CD14-positive monocyte (primary cell): ENCODE results near the gene UBE2QL1. TPM values are rescaled to one million over a fixed set of nuclear protein-coding genes. Genes with fewer than 3 reads are reported as not detected.

Experiments used
- DNase-seq, 3 donors: peaks; one replicate each; pipeline ENCODE4 v3.0.0-alpha.2; 2011 to 2022
- H2AFZ ChIP-seq: 2 replicates; pipeline ENCODE4 v1.6.0; 2012; ENCODE audit warnings: mild to moderate bottlenecking, low read depth, low read length, inconsistent platforms; ENCODE audit not compliant: insufficient read depth, poor library complexity, severe bottlenecking
- H3K27ac ChIP-seq, 2 donors: 1 replicate in 1 of 2; 2 replicates in 1 of 2; pipeline ENCODE4 v1.5.1; 2012 to 2013; ENCODE audit warnings: low read length in 2 of 2, control low read depth in 1 of 2, inconsistent platforms in 1 of 2, low read depth in 1 of 2, mild to moderate bottlenecking in 1 of 2
- H3K27me3 ChIP-seq, 2 donors: one replicate each; pipeline versions ENCODE4 v1.6.0 to v1.6.1; 2011 to 2013; ENCODE audit warnings: low read length in 2 of 2; ENCODE audit not compliant: control insufficient read depth in 2 of 2, insufficient read depth in 2 of 2
- H3K36me3 ChIP-seq, 2 donors: replicated peaks in 1 of 2; 1 replicate in 1 of 2; 2 replicates in 1 of 2; pipeline versions ENCODE4 v1.5.1 to v1.6.1; 2012 to 2013; ENCODE audit warnings: low read length in 2 of 2, control low read depth in 1 of 2, inconsistent platforms in 1 of 2, mild to moderate bottlenecking in 1 of 2; ENCODE audit not compliant: insufficient read depth in 2 of 2, control insufficient read depth in 1 of 2
- H3K4me1 ChIP-seq, 2 donors: 1 replicate in 1 of 2; 2 replicates in 1 of 2; pipeline versions ENCODE4 v1.5.1 to v1.6.1; 2012 to 2013; ENCODE audit warnings: low read length in 2 of 2, control low read depth in 1 of 2, inconsistent platforms in 1 of 2, mild to moderate bottlenecking in 1 of 2, moderate library complexity in 1 of 2; ENCODE audit not compliant: insufficient read depth in 2 of 2, control insufficient read depth in 1 of 2
- H3K4me2 ChIP-seq: replicated peaks from 2 replicates; pipeline ENCODE3; 2012; ENCODE audit warnings: low read length, moderate library complexity, mild to moderate bottlenecking; ENCODE audit not compliant: poor library complexity, severe bottlenecking; ENCODE audit errors: extremely low read depth
- H3K4me3 ChIP-seq, 3 experiments: fragments of 200-600 bp in 1 of 3; sonication (generic) in 1 of 3; replicated peaks in 1 of 3; 1 replicate in 2 of 3; 2 replicates in 1 of 3; pipeline ENCODE4 v1.5.1; 2011 to 2013; ENCODE audit warnings: low read length in 3 of 3, mild to moderate bottlenecking in 3 of 3, control low read depth in 2 of 3, low read depth in 2 of 3, inconsistent platforms in 1 of 3, moderate library complexity in 1 of 3
- H3K79me2 ChIP-seq: 2 replicates; pipeline ENCODE4 v1.6.0; 2012; ENCODE audit warnings: mild to moderate bottlenecking, control low read depth, inconsistent platforms, low read length, moderate library complexity; ENCODE audit not compliant: insufficient read depth
- H3K9ac ChIP-seq: 2 replicates; pipeline ENCODE4 v1.6.0; 2017; ENCODE audit warnings: low read length, mild to moderate bottlenecking; ENCODE audit not compliant: insufficient read depth, poor library complexity, severe bottlenecking
- H3K9me3 ChIP-seq, 2 donors: replicated peaks in 1 of 2; 1 replicate in 1 of 2; 2 replicates in 1 of 2; pipeline versions ENCODE4 v1.5.1 to v1.6.1; 2012 to 2013; ENCODE audit warnings: low read length in 2 of 2, control low read depth in 1 of 2; ENCODE audit not compliant: control insufficient read depth in 1 of 2, insufficient read depth in 1 of 2
- H4K20me1 ChIP-seq: 2 replicates; pipeline ENCODE4 v1.6.0; 2012; ENCODE audit warnings: mild to moderate bottlenecking, low read length, control low read depth, moderate library complexity; ENCODE audit not compliant: insufficient read depth
- H3K27ac Mint-ChIP-seq, 7 donors: one replicate each; pipeline ENCODE4 v1.8.0; 2020; ENCODE audit warnings: mild to moderate bottlenecking in 7 of 7, mixed read lengths in 7 of 7, moderate library complexity in 6 of 7, inconsistent platforms in 2 of 7
- H3K27me3 Mint-ChIP-seq, 3 donors: one replicate each; pipeline ENCODE4 v1.8.0; 2021 to 2022; ENCODE audit warnings: low read depth in 3 of 3, mild to moderate bottlenecking in 3 of 3, mixed read lengths in 3 of 3, moderate library complexity in 3 of 3, inconsistent platforms in 1 of 3
- H3K36me3 Mint-ChIP-seq, 2 donors: one replicate each; pipeline ENCODE4 v1.8.0; 2020; ENCODE audit warnings: mixed read lengths in 2 of 2, inconsistent platforms in 1 of 2, mild to moderate bottlenecking in 1 of 2
- H3K4me1 Mint-ChIP-seq: one replicate; pipeline ENCODE4 v1.8.0; 2020; ENCODE audit warnings: mild to moderate bottlenecking, mixed read lengths
- H3K4me3 Mint-ChIP-seq, 2 donors: one replicate each; pipeline ENCODE4 v1.8.0; 2020; ENCODE audit warnings: mild to moderate bottlenecking in 2 of 2, mixed read lengths in 2 of 2, moderate library complexity in 1 of 2
- H3K9me3 Mint-ChIP-seq, 7 donors: one replicate each; pipeline ENCODE4 v1.8.0; 2020 to 2022; ENCODE audit warnings: mixed read lengths in 7 of 7, mild to moderate bottlenecking in 6 of 7, moderate library complexity in 6 of 7, inconsistent platforms in 2 of 7
- WGBS: methylation state at CpG from one replicate; pipeline ENCODE4 v1.1.5; 2013; ENCODE audit warnings: missing lambda C conversion rate; ENCODE audit not compliant: insufficient coverage; 5-methylcytosine and 5-hydroxymethylcytosine counted together
- intact Hi-C, 2 donors: fragments of 100-400 bp; cut with micrococcal nuclease; formaldehyde crosslinking; loops; one replicate each; pipeline versions ENCODE4 v1.15.0 to v1.15.1; 2023
- polyA plus RNA-seq, 3 donors: library from polyadenylated mRNA; depleted of rRNA in 1 of 3; unstranded in 2 of 3; stranded (reverse) in 1 of 3; fragments of 300-500 nt in 2 of 3; fragments of >200 nt in 1 of 3; fragmentation: Illumina TruSeq in 2 of 3; gene quantifications; 1 replicate in 2 of 3; 2 replicates in 1 of 3; pipeline ENCODE4 v1.2.3, GENCODE V29; 2012 to 2021
- TF ChIP-seq, protein P1 (sequence below): fragments of 200-600 bp; IDR thresholded peaks from one replicate; pipeline ENCODE4 v1.8.0; 2022; ENCODE audit warnings: antibody characterized with exemption, mild to moderate bottlenecking

Gene UBE2QL1
- polyA plus RNA-seq, 3 donors, result not detected

GRCh38 chr5:6453937-6454560 lies 5.4 kb downstream of the UBE2QL1 start:
- Histone ChIP-seq H3K27me3 (peaks cover 27 to 33% of the 10 kb centered on the region in 2 donors), H3K27ac (no peak overlapping the region), H4K20me1 (no peaks in the 10 kb centered on the region), H3K79me2 (no peaks in the 10 kb centered on the region), H2AFZ (no peak overlapping the region), H3K4me3 (no peak overlapping the region), H3K9me3 (no peaks in the 10 kb centered on the region), H3K36me3 (no peaks in the 10 kb centered on the region), H3K9ac (no peak overlapping the region), H3K4me1 (no peaks in the 10 kb centered on the region), H3K4me2 (no peak overlapping the region)
- Mint-ChIP-seq H3K9me3 (peaks cover 0 to 4% (median 0%) of the 10 kb centered on the region in 7 donors), H3K4me3 (no peak overlapping the region), H3K27me3 (peaks cover 44 to 53% (median 44%) of the 10 kb centered on the region in 3 donors), H3K4me1 (peaks cover 2% of the 10 kb centered on the region), H3K27ac (no peak overlapping the region), H3K36me3 (no peaks in the 10 kb centered on the region)
- TF ChIP-seq, protein P1, sequence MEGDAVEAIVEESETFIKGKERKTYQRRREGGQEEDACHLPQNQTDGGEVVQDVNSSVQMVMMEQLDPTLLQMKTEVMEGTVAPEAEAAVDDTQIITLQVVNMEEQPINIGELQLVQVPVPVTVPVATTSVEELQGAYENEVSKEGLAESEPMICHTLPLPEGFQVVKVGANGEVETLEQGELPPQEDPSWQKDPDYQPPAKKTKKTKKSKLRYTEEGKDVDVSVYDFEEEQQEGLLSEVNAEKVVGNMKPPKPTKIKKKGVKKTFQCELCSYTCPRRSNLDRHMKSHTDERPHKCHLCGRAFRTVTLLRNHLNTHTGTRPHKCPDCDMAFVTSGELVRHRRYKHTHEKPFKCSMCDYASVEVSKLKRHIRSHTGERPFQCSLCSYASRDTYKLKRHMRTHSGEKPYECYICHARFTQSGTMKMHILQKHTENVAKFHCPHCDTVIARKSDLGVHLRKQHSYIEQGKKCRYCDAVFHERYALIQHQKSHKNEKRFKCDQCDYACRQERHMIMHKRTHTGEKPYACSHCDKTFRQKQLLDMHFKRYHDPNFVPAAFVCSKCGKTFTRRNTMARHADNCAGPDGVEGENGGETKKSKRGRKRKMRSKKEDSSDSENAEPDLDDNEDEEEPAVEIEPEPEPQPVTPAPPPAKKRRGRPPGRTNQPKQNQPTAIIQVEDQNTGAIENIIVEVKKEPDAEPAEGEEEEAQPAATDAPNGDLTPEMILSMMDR, result no peak
- intact Hi-C loops, result no loop called here
- no peak for DNase-seq
- no CpG with 5 or more reads among the region's 2 CpGs for WGBS

DNA sequence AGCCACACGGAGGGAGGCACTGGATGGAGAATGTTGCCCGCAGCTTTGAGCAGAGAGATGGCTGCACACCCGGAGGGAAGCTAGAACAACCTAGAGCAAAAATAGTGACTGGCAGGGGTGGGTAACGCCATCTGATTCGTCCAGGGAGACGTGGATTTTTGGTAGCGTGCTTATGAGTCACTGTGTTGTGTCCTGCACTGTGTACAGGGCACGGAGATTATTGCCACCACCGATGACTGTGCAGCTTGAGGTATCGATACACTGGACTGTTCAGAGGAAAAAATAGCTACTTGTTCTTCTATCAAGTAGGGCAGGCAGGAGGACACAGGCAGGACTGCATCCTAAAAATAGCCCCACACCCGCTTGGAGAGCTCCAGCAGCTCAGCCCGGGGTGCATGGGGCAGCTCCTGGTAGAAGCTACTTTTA lies 6.0 kb downstream of the UBE2QL1 start:
- H3K27me3 ChIP-seq, result peaks cover 21 to 28% of the 10 kb centered on the region in 2 donors
- no peak overlapping the region for H3K27ac ChIP-seq
- DNase-seq, result no peak
- H3K4me2 ChIP-seq, result no peak overlapping the region
- no peaks in the 10 kb centered on the region for H3K4me1 Mint-ChIP-seq
- H3K36me3 ChIP-seq, result no peaks in the 10 kb centered on the region
- H3K4me3 ChIP-seq, result no peak overlapping the region
- no peaks in the 10 kb centered on the region for H3K9me3 ChIP-seq
- no peak overlapping the region for H2AFZ ChIP-seq
- no peaks in the 10 kb centered on the region for H3K9me3 Mint-ChIP-seq
- TF ChIP-seq, protein P1, result no peak
- no peak overlapping the region for H3K4me3 Mint-ChIP-seq
- peaks cover 38 to 50% (median 39%) of the 10 kb centered on the region in 3 donors for H3K27me3 Mint-ChIP-seq
- WGBS, result 91% methylated on average over 10 of the region's 12 CpGs
- no peaks in the 10 kb centered on the region for H4K20me1 ChIP-seq
- intact Hi-C loops, result no loop called here
- H3K9ac ChIP-seq, result no peak overlapping the region
- no peaks in the 10 kb centered on the region for H3K79me2 ChIP-seq
- no peaks in the 10 kb centered on the region for H3K36me3 Mint-ChIP-seq
- H3K27ac Mint-ChIP-seq, result no peak overlapping the region
- H3K4me1 ChIP-seq, result no peaks in the 10 kb centered on the region
